ENCODE measurements around the gene CD274.
"Not testable (repeated sequence)": the region's sequence is repeated elsewhere in the genome, so short reads cannot be mapped to it uniquely, and the experiment has no call there.

The CD274 gene

GRCh38 chr9:5450359-5451091 lies at the start of gene CD274:
Gene CD274 (plus strand): TSS chr9:5450542. CDS start chr9:5456114, 5,572 bp downstream.
- peak; percentile 83 for DNase-seq

- no peak for DNase-seq
These were observed 48.1 kb upstream of the CD274 start for GRCh38 chr9:5402217-5402616.

- DNase-seq = no peak
These were observed 41.7 kb upstream of the CD274 start for GRCh38 chr9:5408596-5408995.

- DNase-seq = no peak
These were observed 33.4 kb upstream of the CD274 start for GRCh38 chr9:5416953-5417352.

- DNase-seq = no peak
These were observed 31.9 kb upstream of the CD274 start for GRCh38 chr9:5418481-5418880.

- no peak for DNase-seq
These were observed 30.4 kb upstream of the CD274 start for GRCh38 chr9:5419987-5420386.

- DNase-seq = no peak
These were observed 29.2 kb upstream of the CD274 start for GRCh38 chr9:5421163-5421562.

GRCh38 chr9:5422276-5422675 lies 28.1 kb upstream of the CD274 start:
- no peak for DNase-seq

- DNase-seq = no peak
These were observed 25.2 kb upstream of the CD274 start for GRCh38 chr9:5425006-5425628.

GRCh38 chr9:5427005-5427404 lies 23.3 kb upstream of the CD274 start:
- DNase-seq = no peak

- no peak for DNase-seq
These were observed 22.2 kb upstream of the CD274 start for GRCh38 chr9:5428172-5428571.

- no peak for DNase-seq
These were observed 21.4 kb upstream of the CD274 start for GRCh38 chr9:5428794-5429528.

GRCh38 chr9:5429873-5430564 lies 20.3 kb upstream of the CD274 start:
- DNase-seq = no peak

GRCh38 chr9:5430912-5431311 lies 19.4 kb upstream of the CD274 start:
- DNase-seq = no peak

GRCh38 chr9:5432890-5433289 lies 17.5 kb upstream of the CD274 start:
- DNase-seq = not testable (repeated sequence)

- DNase-seq = not testable (repeated sequence)
These were observed 17.0 kb upstream of the CD274 start for GRCh38 chr9:5433328-5433727.

GRCh38 chr9:5433841-5434810 lies 16.2 kb upstream of the CD274 start:
- not testable (repeated sequence) for DNase-seq

- DNase-seq = no peak
These were observed 14.4 kb upstream of the CD274 start for GRCh38 chr9:5435912-5436311.

GRCh38 chr9:5436441-5436840 lies 13.9 kb upstream of the CD274 start:
- DNase-seq = no peak

GRCh38 chr9:5437254-5438216 lies 12.8 kb upstream of the CD274 start, which contains the start of gene PLGRKT:
Gene PLGRKT (minus strand): TSS chr9:5437925. CDS start chr9:5431977, 5,948 bp downstream.
- peak; percentile 86 for DNase-seq
